Upper lobe of left lung (tissue), 4 donors: ENCODE results near the gene COMMD3.

Source experiments
- CTCF ChIP-seq, 6 experiments: fragments of 450-650 bp in 4 of 6; fragments of 200-600 bp in 2 of 6; sonication (generic) in 2 of 6; IDR thresholded peaks; one replicate each; pipeline ENCODE4 v1.5.1; 2016 to 2019; ENCODE audit warnings: antibody characterized with exemption in 6 of 6
- POLR2A ChIP-seq, 4 donors: fragments of 450-650 bp; IDR thresholded peaks; one replicate each; pipeline ENCODE4 v1.5.1; 2016 to 2017; ENCODE audit warnings: antibody characterized with exemption in 4 of 4, mild to moderate bottlenecking in 2 of 4
- POLR2AphosphoS5 ChIP-seq, 2 donors: sonication (generic); formaldehyde crosslinking; IDR thresholded peaks; one replicate each; pipeline ENCODE4 v1.5.1; 2017; ENCODE audit warnings: antibody characterized with exemption in 2 of 2

GRCh38 chr10:22366771-22367170 is 50.6 kb downstream of the COMMD3 start:
- TF ChIP-seq POLR2A (IDR thresholded peaks at IDR 0.05): no peak
- no peak for TF ChIP-seq CTCF (IDR thresholded peaks at IDR 0.05)
- no peak for TF ChIP-seq POLR2AphosphoS5 (IDR thresholded peaks at IDR 0.05)
